GM18861 (cell line): ENCODE measurements around the gene SREBF2.

Experiments used
- ATAC-seq: cut with Tn5 transposase; IDR thresholded peaks from one replicate; pipeline ENCODE4 v1.9.1; 2021; ENCODE audit not compliant: unreplicated experiment

The SREBF2 gene

DNA sequence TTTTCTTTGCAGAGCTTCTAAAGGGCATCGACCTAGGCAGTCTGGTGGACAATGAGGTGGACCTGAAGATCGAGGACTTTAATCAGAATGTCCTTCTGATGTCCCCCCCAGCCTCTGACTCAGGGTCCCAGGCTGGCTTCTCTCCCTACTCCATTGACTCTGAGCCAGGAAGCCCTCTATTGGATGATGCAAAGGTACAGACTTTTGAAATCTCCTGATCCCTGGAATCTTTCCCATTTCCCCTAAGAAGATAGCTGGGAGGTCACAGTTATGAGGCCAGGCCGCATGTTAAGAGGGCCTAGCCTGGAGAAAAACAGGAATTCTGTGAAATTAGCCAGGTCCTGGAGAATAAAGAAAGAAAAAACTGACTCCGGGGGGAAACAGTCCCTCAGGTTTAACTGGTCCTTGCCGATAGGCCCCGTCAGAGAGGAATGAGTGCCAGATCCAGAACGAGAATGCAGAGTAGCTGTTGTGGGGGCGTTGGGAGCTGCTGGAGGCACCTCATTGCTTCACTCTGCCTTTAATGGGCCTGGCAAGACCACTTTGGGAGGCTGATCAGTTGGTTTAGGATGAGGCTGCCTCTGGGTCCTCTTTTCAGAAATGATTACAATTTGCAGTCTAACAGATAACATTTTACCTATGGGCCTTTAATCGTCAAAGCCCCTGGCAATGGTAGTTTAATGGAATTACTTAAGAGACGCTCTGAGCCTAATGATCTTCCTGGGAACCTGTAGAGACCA, 42.8 kb downstream of the SREBF2 start:
- no peak for ATAC-seq

DNA sequence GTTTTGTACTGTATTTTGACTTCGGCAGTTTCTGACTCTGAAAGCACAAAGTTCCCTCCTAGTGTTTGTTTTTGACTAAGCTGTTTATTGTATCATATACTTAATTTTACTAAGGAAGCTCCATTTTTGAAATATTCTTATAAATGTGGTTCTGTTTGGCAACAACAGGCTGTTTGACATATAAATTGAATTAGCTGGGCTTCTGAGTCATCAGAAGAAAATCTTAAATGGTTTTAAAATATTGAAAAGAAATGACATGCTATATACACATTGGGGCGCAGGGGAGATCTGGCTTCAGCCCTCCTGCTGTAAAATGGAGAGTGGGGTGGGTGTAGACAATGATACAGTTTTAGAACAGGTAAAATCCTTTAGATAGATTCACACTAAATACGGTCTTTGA, 43.4 kb downstream of the SREBF2 start:
- no peak for ATAC-seq

DNA sequence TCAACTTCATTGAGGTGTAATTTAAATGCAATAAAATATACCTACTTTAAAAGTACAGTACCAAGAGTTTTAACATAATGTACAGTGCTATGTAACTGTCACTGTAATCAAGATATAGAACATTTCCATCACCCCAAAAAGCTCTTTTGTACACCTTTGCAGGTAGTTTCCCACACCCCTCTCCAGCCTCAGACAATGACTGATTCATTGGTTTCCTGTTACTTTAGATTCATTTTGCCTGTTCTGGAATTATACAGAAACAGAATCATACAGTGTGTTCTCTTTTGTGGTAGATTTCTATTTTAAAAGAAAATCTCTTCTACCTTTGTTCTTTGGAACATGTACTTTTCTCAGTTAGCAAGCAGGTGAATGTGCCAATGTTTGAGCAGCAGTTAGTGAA, 43.8 kb downstream of the SREBF2 start:
- no peak for ATAC-seq

DNA sequence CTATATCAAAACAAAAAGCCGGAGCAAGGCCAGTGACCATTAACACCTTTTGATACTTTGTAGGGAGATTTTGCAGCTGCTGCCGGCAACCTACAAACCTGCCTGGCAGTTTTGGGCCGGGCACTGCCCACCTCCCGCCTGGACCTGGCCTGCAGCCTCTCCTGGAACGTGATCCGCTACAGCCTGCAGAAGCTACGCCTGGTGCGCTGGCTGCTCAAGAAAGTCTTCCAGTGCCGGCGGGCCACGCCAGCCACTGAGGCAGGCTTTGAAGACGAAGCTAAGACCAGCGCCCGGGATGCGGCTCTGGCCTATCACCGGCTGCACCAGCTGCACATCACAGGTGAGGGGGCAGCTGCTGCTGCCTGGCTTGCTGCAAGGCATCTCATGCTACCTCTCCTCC, 47.7 kb downstream of the SREBF2 start:
- ATAC-seq, result no peak

DNA sequence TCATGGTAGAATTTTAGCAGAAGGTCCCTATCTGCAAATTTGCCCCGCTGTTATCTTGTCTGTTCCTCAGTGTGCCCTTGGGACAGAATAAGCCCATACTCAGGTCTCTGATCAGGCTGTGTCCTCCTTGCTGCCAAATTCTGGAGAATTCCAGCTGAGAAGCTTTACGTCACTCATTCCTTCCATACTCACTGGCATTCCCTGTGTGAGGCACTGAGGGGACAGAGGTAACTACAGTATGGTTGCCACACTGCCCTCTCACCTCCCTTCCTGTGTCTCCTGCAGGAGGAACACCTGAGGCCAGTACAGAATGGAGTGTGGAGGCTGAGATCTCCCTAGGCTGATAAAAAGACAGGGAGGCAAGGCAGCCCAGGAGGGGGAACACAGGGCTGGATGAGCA, 50.5 kb downstream of the SREBF2 start:
- ATAC-seq, result no peak

DNA sequence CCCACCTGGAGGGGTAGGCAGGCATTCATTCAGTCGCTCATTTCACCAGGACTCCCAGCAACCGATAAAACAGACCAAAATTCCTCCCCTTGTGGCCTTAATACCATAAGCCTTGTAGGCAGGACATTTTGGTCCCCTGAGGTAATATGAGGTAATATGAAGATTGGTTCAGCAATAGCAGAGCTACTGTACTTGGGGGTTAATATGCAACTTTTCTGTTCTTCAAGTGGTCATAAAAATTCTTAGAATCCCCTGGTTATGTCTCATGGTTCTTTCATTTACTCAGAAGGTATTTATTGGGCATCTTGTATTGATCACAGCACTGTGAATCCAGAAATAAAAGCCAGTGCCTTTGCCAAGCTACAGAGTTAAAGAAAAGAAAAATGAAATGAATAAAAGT, 52.2 kb downstream of the SREBF2 start:
- no peak for ATAC-seq

DNA sequence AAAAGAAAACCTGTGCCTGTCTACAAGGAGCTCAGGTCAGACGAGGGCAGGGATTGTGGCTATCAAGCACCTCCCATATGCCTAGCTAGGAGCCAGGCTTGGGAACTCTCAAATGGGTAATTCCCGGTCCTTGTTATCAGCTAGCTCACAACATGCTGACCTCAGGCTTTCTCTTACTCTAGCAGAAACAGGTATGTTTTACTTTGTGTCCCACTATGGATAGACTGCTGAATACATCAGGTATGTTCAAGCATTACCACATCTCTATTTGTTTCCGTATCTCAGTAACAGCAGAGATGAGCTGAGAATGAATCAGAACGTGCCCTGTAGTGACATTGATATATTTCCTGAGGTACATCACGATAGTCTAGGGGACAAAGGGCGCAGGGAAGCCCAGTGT, 52.6 kb downstream of the SREBF2 start:
- no peak for ATAC-seq

DNA sequence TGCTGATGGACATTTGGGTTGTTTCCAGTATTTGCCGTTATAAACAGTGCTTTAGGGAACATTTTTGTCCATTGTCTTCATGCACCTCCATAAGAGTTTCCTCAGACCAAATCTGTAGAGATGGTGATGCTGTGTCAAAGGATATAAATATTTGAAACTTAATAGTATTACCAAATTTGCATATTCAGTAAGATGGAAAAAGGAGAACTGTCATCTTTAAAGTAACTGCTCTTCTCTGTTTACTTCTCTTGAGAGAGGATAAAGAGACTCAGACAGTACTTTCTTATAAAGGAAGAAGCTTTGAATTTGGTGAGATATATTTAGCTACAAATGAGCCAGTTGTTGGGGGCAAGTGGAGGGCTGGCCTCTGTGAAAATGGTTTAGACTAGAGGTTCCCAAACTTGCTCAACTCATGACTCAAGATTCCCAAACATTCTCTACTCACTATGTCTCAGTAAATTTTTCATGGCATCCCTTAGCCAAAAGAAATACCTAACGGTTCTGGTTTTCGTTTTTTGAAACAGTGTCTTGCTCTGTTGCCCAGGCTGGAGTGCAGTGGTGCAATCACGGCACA, 55.8 kb downstream of the SREBF2 start:
- ATAC-seq, result no peak

DNA sequence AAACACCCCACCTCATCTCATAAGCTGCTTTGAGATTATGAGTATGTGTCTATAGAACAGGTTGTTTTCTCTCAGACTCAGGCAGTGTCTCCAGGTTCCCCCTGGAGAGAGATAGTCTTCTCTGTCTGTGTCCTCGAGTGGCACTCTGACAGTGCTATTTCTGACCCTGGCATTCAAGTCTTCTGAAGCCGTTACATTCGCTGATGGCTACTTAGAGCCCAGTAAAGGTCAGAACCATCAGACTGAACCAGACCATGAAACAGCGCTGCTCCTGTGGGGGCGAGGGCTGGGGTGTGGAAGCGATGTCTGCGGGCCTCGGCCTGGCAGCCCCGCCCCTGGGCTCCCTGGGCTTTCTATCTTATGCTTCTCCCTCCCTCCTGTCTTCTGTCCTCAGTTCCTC, 58.5 kb downstream of the SREBF2 start:
- ATAC-seq, result no peak

DNA sequence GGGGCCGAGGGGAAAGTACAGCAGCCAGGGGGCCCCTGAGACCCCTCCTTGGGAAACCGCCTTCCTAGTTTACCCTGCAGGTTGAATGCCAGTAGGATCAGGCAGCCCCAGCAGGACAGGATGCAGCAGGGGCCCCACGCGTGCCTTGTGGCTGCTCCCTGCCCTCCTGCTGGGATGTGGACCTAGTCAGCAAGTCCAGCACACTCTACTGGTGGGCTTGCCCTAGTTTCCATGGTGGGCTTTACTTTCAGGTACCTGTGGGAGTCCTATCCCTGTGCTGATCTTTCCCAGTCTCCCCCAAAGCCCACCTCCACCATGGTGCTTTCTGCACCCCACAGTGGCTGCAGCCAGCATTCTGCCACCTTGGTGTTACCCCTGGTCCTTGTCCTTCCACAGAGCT, 59.8 kb downstream of the SREBF2 start:
- ATAC-seq, result no peak

DNA sequence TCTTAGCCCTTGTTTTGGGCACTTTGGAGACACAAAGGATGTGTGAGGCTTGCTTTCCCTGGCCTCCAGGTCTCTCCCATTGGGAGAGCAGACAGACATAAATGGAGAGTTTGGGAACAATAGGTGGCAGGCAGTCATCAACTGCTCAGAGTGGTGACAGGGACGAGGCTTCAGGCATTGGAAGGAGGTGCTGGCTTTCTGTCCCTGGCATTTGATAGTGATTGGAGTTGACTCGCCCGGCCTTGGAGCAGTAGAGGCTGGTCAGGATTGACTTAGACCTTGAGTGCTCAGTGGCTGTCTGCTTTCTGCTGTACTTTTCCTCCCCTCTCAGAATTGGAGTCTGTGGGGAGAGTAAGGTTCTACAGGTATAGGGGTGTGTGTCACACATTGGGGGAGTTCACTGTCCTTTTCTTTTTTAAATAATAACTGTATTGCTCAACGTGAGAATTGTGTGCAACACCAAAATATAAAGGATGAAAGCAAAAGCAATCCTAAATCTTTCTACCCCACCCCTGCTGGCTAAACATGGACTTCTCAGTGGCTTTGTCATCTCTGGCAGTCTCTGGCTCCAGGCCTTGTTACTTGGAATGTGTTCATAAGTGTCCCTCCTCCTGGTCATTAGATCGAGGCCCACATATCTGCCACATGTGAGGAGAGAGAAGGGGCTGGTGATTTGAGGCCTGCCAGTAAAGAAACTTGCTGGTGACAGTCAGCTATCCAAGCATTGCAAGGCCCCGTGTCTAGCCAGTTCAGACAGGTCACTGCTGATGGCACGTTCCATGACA, 60.9 kb downstream of the SREBF2 start:
- ATAC-seq, result no peak

DNA sequence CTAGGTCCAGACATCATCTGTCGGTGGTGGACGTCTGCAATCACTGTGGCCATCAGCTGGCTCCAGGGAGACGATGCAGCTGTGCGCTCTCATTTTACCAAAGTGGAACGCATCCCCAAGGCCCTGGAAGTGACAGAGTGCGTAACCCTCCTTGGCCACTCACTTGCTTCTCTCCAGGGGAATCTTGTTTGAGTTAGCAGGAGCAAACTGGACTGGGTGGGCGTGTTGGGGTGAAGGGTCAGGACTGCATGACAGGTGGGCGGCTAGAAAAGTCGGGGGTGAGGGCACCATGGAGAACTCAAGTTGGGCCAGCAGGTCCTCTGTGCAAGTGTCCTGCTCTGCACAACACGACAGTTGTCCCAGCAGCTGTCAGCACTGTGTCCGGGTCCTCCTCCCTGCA, 65.7 kb downstream of the SREBF2 start:
- no peak for ATAC-seq

DNA sequence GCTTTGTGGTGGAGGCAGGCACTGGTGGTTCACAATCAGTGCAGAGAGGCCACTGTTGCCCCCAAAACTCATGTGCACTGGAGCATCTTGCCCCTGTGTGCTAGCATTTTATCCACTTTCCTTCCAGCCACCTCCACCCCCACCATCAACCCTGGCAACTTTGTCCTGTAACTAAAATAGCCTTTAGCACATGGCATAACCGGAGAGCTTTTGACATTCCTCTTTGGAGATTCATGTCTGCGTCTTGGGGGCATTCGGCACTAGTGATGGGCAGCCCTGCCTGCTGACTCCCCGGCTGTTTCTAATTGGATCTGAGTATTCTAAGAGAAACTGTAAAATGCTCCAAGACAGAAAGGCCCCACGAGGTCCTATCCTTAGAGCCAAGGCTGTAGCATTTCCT, 66.2 kb downstream of the SREBF2 start:
- no peak for ATAC-seq

DNA sequence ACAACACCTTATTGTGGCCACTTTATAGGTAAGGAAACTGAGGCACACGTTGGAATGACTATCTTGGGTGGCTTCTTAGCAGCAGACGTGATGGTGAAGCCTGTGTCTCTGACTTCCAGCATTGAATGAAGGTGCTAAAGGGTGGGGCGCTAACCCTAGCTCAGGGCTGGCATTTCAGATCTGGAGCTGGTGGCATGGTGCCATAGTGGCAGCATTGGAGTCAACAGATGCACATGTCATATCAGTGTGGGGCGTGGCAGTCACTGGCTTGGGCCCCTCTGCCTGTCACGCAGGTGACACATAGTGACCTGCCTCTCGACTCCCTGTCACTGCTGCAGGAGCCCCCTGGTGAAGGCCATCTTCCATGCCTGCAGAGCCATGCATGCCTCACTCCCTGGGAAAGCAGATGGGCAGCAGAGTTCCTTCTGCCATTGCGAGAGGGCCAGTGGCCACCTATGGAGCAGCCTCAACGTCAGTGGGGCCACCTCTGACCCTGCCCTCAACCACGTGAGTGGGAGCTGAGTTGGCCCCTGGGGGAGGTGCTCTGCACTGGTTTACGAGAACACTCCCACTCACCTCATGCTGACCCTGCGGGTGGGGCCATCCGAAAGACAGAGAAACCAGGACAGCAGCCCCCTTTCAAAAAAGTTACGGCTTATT, 67.2 kb downstream of the SREBF2 start:
- ATAC-seq, result no peak

DNA sequence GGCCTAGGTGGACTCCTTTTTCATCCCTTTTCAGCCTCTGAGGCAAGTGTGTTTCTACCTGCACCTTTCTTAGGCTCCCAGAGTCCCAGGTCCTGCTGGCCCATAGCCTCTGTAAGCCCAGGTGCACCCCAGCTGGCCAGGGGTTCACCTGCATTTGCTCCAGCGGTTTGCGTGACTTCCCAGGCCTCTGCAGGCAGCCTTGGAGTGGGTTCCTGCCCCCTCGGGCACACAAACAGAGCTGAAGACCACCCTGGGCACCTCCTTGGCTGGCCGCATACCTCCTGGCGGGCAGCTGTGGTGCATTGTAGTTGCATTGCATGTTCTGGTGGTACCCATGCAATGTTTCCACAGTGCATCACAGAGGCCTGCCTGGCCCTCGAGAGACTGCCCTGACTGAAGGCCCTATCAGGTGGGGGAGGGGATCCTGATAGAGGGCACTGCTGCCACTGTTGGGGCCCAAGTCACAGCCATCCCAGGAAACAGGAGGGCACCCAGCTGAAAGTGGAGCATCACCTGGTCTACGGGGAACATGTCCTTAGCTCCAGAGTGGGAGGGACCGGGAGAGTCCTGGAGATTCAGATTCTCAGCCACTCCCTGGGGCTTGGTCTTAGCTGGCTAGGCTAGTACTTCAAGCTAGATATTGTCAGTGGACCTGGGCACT, 67.9 kb downstream of the SREBF2 start:
- no peak for ATAC-seq

DNA sequence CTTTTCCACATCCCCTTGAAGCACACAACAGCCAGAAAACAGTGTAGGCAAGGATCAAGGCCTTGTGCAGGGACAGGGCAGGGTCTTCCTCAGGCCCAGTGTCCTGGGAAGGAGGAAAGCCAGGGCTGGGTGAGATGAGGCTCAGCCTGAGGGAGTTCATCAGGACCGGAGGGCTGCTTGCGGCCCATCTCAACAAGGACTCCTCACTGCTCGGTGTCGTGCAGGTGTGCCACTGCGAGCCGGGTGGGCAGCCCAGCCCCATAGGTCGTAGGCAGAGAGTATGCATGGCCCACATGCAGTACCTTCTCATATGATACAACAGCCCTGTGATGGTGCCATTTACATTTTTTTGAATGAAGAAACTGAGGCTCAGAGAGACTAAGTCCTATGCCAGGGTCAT, 69.1 kb downstream of the SREBF2 start:
- ATAC-seq, result no peak

DNA sequence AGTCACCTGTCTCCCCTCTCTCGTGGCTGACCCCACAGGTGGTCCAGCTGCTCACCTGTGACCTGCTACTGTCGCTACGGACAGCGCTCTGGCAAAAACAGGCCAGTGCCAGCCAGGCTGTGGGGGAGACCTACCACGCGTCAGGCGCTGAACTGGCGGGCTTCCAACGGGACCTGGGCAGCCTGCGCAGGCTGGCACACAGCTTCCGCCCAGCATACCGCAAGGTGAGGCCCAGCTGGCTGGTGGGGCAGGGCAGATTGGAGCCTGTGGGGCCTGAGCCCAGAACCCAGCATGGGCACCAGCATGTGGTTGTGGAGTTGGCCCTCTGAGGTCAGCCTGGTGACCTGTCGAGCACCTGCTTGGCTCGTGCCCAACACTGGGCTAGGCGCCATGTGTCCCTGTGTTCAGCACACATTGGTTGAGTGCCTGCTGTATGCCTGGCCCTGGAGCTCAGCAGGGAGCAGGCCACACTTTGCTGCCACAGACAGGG, 70.1 kb downstream of the SREBF2 start:
- no peak for ATAC-seq

DNA sequence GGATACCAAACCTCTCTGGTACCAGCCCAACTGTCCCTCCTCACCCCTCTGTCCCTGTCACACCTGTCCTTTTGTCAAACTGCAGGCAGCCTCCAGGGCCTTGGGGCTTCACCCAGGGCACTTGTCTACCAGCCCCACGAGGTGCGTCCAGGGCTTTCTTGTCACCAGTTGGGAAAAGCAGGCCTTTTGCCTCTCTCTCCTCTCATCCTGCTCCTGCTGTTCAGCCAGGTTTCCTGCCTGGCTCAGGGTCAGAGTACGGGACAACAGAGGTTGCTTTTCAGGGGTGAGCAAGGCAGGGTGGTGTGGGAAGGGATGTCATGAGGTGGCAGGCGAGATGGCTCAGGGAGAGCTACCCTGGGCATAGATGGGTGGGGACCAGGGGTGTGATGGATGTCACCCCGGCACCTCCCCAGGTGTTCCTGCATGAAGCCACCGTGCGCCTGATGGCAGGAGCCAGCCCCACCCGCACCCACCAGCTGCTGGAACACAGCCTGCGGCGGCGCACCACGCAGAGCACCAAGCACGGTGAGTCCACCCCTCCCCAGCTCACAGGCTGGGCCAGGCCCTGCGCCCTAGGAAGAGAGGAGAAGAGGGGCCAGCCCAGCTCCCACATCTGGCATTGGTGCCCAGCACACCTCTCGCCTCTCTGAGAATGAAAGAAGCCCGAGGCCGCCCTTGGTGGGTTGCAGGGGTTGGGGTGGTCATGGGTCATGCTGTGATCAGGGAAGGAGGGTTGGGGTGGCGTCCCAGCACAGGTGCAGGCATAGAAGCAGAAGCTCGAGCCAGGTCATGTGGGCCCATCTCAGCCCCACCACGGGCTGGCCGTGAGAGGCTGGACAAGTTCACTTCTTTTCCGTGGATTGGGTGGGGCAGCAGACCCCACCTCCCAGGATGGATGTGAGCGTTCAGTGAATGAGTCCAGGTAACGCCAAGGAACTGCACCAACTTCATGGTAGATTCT, 71.8 kb downstream of the SREBF2 start:
- no peak for ATAC-seq

DNA sequence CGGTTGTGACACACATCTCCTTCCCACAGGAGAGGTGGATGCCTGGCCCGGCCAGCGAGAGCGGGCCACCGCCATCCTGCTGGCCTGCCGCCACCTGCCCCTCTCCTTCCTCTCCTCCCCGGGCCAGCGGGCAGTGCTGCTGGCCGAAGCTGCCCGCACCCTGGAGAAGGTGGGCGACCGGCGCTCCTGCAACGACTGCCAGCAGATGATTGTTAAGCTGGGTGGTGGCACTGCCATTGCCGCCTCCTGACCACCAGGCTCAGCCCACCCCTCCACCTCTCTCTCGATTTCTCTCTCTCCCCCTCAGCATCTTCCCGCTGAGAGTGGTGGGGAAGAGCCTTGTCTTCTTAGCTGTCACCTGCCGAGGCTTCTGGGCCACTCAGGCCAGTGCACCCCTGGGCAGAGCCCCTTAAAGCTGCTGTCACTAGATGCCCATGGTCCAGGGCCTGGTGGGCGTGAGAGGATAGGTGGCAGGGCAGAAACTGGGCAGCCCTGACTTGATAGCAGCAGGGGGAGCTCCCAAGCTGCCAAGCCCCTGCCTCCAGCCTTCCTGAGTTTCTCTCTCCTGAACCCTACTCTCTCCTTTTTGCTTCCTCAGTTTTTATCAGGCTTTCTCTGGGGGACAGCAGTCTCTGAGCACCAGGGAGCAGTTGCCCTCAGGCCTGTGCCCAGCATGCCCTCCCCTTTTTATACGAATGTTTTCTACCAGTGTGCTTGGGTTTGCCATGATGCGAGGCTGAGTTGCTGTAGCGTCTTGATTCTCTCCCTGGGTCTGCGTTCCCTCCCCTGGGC, 72.7 kb downstream of the SREBF2 start:
- no peak for ATAC-seq
